Osteoblast (primary cell): ENCODE data around the gene CRTC1. TPM values are rescaled to one million over a fixed set of nuclear protein-coding genes. Genes with fewer than 3 reads are reported as not detected.
A peak's percentile ranks its signal among the peaks of the same experiment; 100 is the strongest.

Source experiments
- DNase-seq: peaks from one replicate; pipeline ENCODE4 v3.0.0; 2011; ENCODE audit warnings: low spot score, mixed read lengths; ENCODE audit not compliant: insufficient read length; ENCODE audit errors: missing footprints
- H2AFZ ChIP-seq: 2 replicates; pipeline ENCODE4 v1.6.0; 2011; ENCODE audit warnings: mild to moderate bottlenecking, low read length
- H3K27ac ChIP-seq: 2 replicates; pipeline ENCODE4 v1.5.1; 2011; ENCODE audit warnings: mild to moderate bottlenecking, low read depth, low read length, moderate library complexity
- H3K27me3 ChIP-seq: 2 replicates; pipeline ENCODE4 v1.6.0; 2012; ENCODE audit warnings: mild to moderate bottlenecking, control low read depth, inconsistent platforms, low read length, moderate library complexity; ENCODE audit not compliant: insufficient read depth
- H3K36me3 ChIP-seq: 2 replicates; pipeline ENCODE4 v1.5.1; 2011; ENCODE audit warnings: mild to moderate bottlenecking, low read length, control low read depth, moderate library complexity; ENCODE audit not compliant: insufficient read depth
- H3K4me1 ChIP-seq: 2 replicates; pipeline ENCODE4 v1.5.1; 2011; ENCODE audit warnings: mild to moderate bottlenecking, low read length, control low read depth, moderate library complexity; ENCODE audit not compliant: insufficient read depth
- H3K4me2 ChIP-seq: 2 replicates; pipeline ENCODE4 v1.6.0; 2011; ENCODE audit warnings: mild to moderate bottlenecking, low read length; ENCODE audit not compliant: insufficient read depth
- H3K4me3 ChIP-seq: fragments of 200-600 bp; sonication (generic); 3 replicates; pipeline ENCODE4 v1.5.1; 2012; ENCODE audit warnings: mild to moderate bottlenecking, low read length, inconsistent platforms; ENCODE audit not compliant: insufficient read depth
- H3K79me2 ChIP-seq: 2 replicates; pipeline ENCODE4 v1.6.0; 2012; ENCODE audit warnings: mild to moderate bottlenecking, low read length, control low read depth, inconsistent platforms; ENCODE audit not compliant: insufficient read depth
- H3K9me3 ChIP-seq: 2 replicates; pipeline ENCODE4 v1.5.1; 2011; ENCODE audit warnings: low read depth, low read length, control low read depth
- H4K20me1 ChIP-seq: 2 replicates; pipeline ENCODE4 v1.6.0; 2012; ENCODE audit warnings: mild to moderate bottlenecking, low read length, control low read depth; ENCODE audit not compliant: insufficient read depth
- CTCF ChIP-seq: IDR thresholded peaks from 2 replicates; pipeline ENCODE4 v1.5.1; 2011; ENCODE audit warnings: mild to moderate bottlenecking, low read depth, low read length, moderate library complexity; ENCODE audit errors: extremely low read depth
- total RNA-seq: library from RNA; depleted of rRNA; stranded (reverse); fragments of >200 nt; gene quantifications from 2 replicates; pipeline ENCODE4 v1.2.3, GENCODE V29; 2012

CRTC1 gene
- total RNA-seq, 1 donor, result 4.0 TPM

- TF ChIP-seq CTCF, result no peak
- peaks cover 22% of the 10 kb centered on the region for H3K4me1 ChIP-seq
- no peak overlapping the region for H3K27ac ChIP-seq
- no peaks in the 10 kb centered on the region for H3K27me3 ChIP-seq
- no peaks in the 10 kb centered on the region for H3K79me2 ChIP-seq
- DNase-seq, result no peak
- H4K20me1 ChIP-seq, result peaks cover 6% of the 10 kb centered on the region
- no peaks in the 10 kb centered on the region for H3K36me3 ChIP-seq
- H3K9me3 ChIP-seq, result no peaks in the 10 kb centered on the region
- no peak overlapping the region for H3K4me2 ChIP-seq
- no peak overlapping the region for H2AFZ ChIP-seq
- H3K4me3 ChIP-seq, result no peak overlapping the region
Measured at GRCh38 chr19:18762125-18763023, 78.9 kb downstream of the CRTC1 start.

GRCh38 chr19:18763674-18764590 lies 80.5 kb downstream of the CRTC1 start:
- Histone ChIP-seq H3K27ac (peak overlapping the region; percentile 89), H3K36me3 (peaks cover 3% of the 10 kb centered on the region), H4K20me1 (peaks cover 6% of the 10 kb centered on the region), H3K9me3 (no peaks in the 10 kb centered on the region), H3K4me1 (peaks cover 22% of the 10 kb centered on the region), H3K4me2 (peak overlapping the region; percentile 66), H3K79me2 (no peaks in the 10 kb centered on the region), H3K27me3 (no peaks in the 10 kb centered on the region), H2AFZ (peak overlapping the region; percentile 54), H3K4me3 (peak overlapping the region; percentile 46)
- DNase-seq, result peak; percentile 99
- TF ChIP-seq CTCF, result no peak

- no peaks in the 10 kb centered on the region for H3K9me3 ChIP-seq
- peaks cover 5% of the 10 kb centered on the region for H3K36me3 ChIP-seq
- H3K4me3 ChIP-seq, result peak overlapping the region; percentile 46
- TF ChIP-seq CTCF, result no peak
- H3K79me2 ChIP-seq, result no peaks in the 10 kb centered on the region
- peaks cover 22% of the 10 kb centered on the region for H3K4me1 ChIP-seq
- H3K27me3 ChIP-seq, result no peaks in the 10 kb centered on the region
- peaks cover 6% of the 10 kb centered on the region for H4K20me1 ChIP-seq
- peak overlapping the region; percentile 66 for H3K4me2 ChIP-seq
- H2AFZ ChIP-seq, result peak overlapping the region; percentile 54
- DNase-seq, result peak; percentile 98
- H3K27ac ChIP-seq, result peak overlapping the region; percentile 89
Measured at GRCh38 chr19:18764591-18765051, 81.1 kb downstream of the CRTC1 start.
